Measurements from ENCODE around the gene GALNTL6.

Gene GALNTL6

DNA sequence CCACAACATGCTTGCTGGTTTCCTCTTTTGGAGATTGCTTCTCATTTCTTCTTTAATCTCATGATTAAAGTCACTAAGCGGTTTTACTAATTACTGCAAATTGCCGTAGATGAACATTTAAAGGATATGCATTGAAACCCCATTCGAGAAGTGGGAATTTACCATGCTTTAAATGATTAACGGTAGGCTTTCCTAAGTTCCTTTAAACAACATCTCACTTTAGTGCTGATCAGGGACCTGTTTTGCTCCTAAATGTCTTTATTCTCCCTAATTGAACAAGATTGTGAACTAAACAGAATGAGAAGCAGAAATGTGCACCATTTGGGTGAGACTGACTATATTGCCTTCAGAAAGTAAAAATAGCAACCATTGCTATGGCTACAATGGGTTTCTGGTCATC is 430.3 kb downstream of the GALNTL6 start:
- DNase-seq: no peak

- DNase-seq: no peak
Measured at GRCh38 chr4:172245516-172245915, 432.3 kb downstream of the GALNTL6 start.

GRCh38 chr4:172253409-172253808 is 440.2 kb downstream of the GALNTL6 start:
- no peak for DNase-seq

DNA sequence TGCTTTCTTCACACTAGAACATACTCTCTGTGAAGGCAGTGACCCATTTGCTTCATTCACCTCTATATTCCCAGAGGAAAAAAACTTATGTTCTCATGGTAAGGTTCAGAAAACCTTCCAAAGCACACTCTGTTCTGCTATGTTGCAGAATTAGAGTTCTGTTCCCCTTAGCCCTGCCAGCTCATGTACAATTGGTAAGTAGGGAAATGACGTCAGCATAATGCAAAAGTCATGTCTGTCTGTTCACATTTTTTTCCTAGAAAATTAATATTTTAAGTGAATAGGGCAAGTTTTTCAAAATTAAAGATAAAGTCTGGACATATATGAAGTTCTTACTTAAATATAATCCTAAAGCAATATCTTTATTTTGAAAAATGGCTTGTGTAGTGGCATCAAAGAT is 443.6 kb downstream of the GALNTL6 start:
- DNase-seq: no peak

DNA sequence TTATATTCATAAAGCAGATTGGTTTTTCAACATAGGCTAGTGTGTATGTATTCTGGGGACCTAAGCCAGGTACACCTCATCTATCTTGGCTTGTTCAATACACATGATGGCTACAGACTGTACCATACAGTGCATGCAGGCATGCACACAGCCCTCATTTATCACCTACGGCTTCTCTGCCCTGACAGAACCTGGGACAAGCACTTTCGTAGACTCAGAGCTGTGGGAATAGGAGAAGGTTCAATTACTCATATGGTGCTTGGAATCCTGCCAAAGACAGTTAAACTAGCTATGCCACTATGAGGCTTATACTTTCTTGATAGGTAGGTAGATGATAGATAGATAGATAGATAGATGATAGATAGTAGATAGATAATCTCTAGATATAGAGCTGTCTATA is 457.2 kb downstream of the GALNTL6 start:
- DNase-seq: no peak

- no peak for DNase-seq
Measured at GRCh38 chr4:172287117-172287516, 473.9 kb downstream of the GALNTL6 start.

DNA sequence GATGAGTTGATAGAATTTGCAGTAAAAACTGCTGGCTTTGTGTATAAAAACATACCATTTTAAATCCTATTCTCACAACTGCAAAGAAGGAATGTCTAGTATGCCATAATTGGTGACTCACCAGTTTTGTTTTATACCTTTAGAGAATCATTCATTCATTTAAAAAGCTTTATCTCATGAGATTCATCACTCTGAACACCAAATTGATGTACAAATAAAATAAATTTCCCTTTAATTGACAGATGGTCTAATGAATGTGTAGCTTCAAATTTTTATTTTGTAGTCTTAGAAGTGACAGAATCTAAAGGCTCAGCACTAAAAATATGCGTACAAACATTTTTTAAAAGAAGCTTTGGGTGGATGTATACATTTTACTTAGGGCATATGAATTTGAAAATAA is 492.5 kb downstream of the GALNTL6 start:
- no peak for DNase-seq

- no peak for DNase-seq
Measured at GRCh38 chr4:172308078-172308477, 494.9 kb downstream of the GALNTL6 start.

DNA sequence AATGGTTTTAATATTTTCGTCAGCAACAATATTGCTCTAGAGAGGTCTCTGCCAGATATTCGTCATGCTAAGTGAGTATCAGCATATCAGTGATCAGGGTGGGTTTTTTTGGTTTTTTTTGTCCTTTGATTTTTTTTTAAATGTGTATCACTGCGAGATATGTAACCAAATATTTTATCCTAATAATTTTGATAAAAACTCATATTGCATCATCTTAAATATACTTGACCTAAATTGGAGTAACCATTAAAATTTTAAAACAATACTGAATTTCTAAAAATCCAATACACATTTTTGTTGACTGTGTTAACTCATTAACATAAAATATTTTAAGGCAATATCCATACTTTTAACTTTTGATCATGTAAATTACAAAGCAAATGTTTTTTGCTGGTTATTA is 498.5 kb downstream of the GALNTL6 start:
- DNase-seq: no peak

- no peak for DNase-seq
Measured at GRCh38 chr4:172323288-172323687, 510.1 kb downstream of the GALNTL6 start.

DNA sequence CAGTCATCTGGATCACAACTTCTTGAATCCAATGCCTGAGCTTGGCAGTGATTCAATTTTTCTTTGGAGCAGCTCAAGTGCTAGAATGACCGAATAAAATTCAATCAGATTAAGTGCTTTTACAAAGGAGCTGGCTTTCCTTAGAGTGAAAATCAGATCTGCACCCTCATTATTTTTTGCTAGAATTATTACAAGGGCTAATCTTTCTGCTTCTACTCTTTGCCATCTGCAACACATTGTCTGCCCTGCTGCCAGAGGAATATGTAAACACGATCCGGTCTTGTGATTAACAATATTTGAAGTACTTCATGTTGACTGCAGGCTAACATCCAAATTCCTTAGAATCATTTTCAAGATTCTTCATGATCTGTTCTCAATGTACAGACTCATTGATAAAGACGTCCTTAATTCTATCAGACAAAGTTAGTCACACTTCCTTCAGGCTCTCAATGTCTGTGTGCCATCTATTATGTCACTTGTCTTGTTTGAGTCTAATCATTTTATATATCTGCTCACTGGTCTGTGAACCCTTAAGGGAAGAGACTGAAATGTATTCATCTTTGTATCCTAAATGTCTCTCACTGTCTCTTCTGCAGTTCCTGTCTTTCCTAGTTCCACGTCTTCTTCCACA is 531.2 kb downstream of the GALNTL6 start:
- DNase-seq: no peak

- no peak for DNase-seq
Measured at GRCh38 chr4:172348426-172348825, 535.2 kb downstream of the GALNTL6 start.

GRCh38 chr4:172352356-172352755 is 539.2 kb downstream of the GALNTL6 start:
- DNase-seq: no peak

DNA sequence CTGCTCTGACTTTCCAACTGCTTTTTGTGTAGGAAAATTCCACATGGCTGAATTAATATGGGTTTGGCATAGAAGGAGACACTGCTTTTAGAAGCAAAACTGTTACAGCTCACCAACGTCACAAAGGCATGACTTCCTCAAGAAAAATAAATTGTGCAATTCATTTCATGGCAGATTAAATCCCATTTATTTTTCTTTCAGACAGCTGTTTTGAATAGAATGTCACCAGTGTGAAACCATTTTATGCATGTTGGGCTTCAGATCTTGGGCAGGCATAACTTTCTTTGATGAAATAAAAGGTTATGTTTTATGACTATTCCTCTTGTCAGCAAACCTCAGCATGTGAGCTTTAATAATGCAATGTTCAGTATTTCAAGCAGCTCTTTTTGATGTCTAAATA is 542.8 kb downstream of the GALNTL6 start:
- DNase-seq: no peak

GRCh38 chr4:172357006-172357540 is 543.9 kb downstream of the GALNTL6 start:
- DNase-seq: no peak

GRCh38 chr4:172362569-172362968 is 549.4 kb downstream of the GALNTL6 start:
- DNase-seq: no peak

GRCh38 chr4:172369471-172369959 is 556.3 kb downstream of the GALNTL6 start:
- no peak for DNase-seq

DNA sequence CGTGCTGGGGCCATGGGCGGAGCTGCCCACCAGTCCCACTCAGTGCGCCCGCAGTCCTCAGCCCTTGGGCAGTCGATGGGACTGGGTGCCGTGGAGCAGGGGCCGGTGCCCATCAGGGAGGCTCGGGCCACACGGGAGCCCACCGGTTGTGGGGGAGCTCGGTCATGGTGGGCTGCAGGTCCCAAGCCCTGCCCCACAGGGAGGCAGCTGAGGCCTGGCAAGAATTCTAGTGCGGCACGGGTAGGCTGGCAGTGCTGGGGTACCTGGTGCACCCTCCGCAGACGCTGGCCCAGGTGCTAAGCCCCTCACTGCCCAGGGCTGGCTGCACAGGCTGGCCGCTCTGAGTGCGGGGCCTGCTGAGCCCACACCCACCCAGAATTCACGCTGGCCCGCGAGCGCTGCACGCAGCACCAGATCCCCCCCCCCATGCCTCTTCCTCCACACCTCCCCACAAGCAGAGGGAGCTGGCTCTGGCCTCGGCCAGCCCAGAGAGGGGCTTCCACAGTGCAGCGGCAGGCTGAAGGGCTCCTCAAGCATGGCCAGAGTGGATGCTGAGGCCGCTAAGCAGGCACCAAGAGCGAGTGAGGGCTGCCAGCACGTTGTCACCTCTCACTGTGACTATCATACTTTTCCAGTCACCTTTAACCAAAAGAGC is 564.4 kb downstream of the GALNTL6 start:
- no peak for DNase-seq

DNA sequence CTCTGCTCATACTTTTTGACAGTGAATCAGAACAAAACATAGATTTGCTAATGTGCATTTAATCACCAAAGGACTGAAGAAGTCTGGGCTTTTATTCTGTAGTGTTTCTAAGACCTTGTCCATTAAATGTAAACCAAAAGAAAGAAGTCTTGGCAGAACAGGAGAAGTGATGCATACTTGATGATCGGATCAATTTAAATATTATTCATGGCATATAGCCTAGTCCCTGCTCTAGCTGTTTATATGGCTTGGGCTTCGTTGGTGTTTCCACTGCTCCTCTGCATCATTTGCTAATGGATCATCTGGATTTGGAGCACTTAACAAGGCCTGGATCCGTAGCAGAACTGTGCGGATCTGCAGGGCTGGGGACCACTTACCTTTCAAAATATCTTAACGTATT is 566.6 kb downstream of the GALNTL6 start:
- no peak for DNase-seq

DNA sequence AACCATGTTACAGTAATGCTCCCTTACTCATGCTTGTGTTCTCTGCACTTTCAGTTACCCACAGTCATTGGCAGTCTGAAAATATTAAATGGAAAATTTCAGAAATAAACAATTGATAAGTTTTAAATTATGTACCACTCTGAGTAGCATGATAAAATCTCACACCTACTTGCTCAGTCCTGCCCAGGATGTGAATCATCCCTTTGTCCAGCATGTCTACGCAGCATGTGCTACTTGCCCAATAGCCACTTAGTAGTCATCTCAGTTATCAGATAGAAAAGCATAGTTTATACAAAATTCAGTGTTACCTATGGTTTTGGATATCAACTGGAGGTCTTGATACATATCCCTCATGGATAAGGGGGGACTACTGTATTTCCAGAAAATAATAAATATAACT is 577.1 kb downstream of the GALNTL6 start:
- DNase-seq: no peak

DNA sequence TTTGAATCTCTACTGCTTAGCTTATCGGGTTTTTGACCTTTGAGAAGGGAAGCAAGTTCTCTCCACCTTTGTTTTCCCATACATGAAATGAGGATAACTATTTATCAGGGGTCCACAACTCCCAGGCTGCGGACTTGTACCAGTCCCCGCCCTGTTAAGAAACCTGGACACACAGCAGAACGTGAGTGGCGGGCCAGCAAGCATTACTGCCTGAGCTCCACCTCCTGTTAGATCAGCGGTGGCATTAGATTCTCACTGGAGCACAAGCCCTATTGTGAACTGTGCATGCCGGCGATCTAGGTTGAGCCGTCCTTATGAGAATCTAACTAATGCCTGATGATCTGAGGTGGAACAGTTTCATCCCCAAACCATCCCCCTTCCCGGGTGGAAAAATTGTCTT is 579.5 kb downstream of the GALNTL6 start:
- DNase-seq: no peak

GRCh38 chr4:172393220-172393619 is 580.0 kb downstream of the GALNTL6 start:
- DNase-seq: no peak

- no peak for DNase-seq
Measured at GRCh38 chr4:172404676-172405075, 591.5 kb downstream of the GALNTL6 start.

- DNase-seq: no peak
Measured at GRCh38 chr4:172410363-172410762, 597.2 kb downstream of the GALNTL6 start.

- no peak for DNase-seq
Measured at GRCh38 chr4:172411149-172411548, 597.9 kb downstream of the GALNTL6 start.
